GM21576 (cell line): ENCODE measurements around the gene IPO5.
"Not testable (repeated sequence)": the region's sequence is repeated elsewhere in the genome, so short reads cannot be mapped to it uniquely, and the experiment has no call there.

Experiments
- ATAC-seq: cut with Tn5 transposase; IDR thresholded peaks from one replicate; pipeline ENCODE4 v1.9.1; 2021; ENCODE audit warnings: mild to moderate bottlenecking, moderate library complexity; ENCODE audit not compliant: unreplicated experiment

IPO5 gene

DNA sequence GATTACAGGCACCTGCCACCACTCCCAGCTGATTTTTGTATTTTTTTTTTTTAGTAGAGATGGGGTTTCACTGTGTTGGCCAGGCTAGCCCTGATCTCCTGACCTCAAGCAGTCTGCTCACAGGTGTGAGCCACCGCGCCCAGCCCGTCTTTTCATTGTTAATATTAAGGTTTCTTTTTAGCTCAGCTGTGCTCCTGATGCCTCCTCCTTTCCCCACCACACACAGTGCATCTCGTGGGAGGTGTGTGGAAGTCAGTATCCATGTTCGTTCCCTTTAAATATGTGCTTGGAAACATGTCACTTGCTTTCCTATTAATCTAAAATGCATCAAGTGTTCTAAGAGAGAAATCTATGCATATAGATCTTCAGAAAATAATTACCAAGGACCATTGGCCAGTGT is 53.5 kb downstream of the IPO5 start:
- no peak for ATAC-seq

- no peak for ATAC-seq
Observed at GRCh38 chr13:98013241-98013640, 59.8 kb downstream of the IPO5 start.

DNA sequence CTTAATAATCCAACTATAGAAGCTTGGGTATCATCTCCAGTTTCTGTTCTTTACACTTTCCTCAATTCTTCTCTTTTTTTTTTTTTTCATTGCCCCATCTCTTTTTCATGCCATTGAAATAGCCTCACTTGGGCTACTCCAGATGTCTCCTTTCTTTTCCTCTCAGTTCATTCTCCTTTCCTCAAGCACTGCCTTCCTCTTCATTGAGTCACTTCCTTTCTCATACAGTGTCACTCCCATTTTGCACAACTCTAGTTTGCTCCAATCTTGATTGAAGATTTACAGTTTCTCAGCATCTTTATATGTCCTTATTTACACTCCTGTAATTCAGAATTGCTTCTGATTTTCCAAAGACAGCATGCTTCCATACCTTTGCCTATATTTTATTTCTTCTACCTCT is 61.3 kb downstream of the IPO5 start:
- ATAC-seq: no peak

GRCh38 chr13:98018293-98018692 is 64.8 kb downstream of the IPO5 start:
- ATAC-seq: no peak

DNA sequence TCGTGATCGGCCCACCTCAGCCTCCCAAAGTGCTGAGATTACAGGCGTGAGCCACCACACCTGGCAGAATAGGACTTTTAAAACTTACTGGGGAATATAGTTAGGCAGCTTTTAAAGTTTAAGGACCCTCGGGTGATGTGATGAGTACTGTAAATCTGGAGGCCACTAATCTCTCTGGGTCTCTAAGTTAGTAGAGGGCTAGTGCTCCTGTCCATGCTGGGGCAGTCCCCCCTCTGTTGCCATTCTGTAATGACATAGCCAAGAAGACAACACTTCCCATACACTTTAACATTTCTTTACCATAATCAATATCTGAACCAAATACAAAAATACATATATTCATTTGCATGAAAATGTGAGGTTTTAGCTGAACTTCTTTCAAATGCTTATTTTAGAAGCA is 65.7 kb downstream of the IPO5 start:
- ATAC-seq: no peak

DNA sequence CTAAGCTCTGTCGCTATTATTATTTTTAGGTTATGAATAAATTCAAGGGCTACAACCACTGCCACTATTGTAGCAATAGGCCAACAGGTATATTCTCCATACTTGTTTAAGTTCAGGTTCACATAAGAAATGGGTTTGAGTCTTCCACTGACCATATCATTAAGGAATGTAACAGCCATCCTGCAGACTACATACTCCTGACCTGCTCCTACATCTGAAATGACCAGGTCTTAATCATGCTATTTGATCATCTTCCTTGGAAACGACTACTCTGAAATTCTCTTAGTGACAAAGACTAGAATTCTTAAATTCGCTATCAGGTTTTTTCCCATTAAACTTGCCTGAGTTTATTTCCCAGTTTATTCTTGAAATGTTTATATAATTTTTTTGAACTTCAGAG is 66.8 kb downstream of the IPO5 start:
- no peak for ATAC-seq

DNA sequence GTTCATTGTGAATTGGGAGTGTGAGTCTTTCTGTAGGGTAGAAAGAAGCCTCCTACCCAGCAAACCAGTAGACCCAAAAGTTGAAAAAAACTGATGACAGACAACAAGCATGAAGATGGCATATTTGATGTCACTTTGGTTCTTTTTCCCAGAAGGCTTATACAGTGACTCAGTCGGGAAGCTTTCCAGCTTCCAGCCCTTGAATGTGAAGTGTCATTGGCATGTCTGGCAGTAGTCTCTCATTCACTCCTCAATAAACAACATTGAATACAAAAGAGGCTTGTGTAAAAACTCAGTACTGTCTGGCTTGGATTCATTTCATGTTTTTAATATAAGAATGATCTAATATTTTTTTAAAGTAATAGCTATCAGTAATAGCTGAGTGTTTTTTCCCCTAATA is 68.7 kb downstream of the IPO5 start:
- no peak for ATAC-seq

DNA sequence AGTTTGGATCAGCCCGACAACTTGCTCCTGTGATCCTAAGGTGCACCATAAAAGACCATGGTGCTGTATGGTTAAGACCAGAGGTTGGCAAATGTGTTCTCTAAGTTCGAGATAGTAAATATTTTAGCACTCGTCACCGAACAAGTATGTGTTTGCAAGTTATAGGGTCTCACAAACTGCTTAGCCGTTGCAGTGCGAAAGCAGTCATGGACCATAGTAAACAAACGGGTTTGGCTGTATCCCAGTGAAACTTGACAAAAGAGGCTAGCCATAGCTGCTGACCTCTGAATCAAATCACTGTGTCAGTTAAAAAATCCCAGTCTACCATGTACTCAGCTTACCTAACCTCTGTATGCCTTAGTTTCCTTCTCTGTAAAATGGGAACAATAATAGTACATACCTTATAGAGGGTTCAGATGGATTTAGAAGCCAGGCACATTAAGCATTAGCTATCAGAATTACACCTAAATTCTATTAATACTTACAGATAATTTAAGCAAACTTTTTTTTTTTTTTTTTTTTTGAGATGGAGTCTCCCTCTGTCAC is 72.1 kb downstream of the IPO5 start:
- ATAC-seq: no peak

- no peak for ATAC-seq
Observed at GRCh38 chr13:98026457-98026857, 73.0 kb downstream of the IPO5 start.

DNA sequence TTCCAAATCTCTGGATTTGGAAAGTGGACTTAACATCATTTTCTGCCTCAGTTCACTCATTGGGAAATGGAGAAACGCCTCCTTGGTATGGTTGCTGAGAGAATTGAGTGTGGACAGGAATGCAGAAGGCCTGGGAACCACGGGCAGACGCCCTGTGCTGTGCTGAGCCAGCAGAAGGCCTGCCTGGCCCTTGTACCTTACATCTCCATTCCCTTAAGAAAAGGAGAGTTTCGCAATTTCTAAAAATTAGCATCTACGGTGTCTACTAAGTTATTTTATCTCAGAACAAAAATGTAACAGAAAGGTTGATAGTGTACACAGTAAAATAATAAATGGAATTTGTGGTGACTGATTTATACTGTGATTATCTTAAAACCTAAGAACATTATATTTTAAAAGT is 78.7 kb downstream of the IPO5 start:
- no peak for ATAC-seq

DNA sequence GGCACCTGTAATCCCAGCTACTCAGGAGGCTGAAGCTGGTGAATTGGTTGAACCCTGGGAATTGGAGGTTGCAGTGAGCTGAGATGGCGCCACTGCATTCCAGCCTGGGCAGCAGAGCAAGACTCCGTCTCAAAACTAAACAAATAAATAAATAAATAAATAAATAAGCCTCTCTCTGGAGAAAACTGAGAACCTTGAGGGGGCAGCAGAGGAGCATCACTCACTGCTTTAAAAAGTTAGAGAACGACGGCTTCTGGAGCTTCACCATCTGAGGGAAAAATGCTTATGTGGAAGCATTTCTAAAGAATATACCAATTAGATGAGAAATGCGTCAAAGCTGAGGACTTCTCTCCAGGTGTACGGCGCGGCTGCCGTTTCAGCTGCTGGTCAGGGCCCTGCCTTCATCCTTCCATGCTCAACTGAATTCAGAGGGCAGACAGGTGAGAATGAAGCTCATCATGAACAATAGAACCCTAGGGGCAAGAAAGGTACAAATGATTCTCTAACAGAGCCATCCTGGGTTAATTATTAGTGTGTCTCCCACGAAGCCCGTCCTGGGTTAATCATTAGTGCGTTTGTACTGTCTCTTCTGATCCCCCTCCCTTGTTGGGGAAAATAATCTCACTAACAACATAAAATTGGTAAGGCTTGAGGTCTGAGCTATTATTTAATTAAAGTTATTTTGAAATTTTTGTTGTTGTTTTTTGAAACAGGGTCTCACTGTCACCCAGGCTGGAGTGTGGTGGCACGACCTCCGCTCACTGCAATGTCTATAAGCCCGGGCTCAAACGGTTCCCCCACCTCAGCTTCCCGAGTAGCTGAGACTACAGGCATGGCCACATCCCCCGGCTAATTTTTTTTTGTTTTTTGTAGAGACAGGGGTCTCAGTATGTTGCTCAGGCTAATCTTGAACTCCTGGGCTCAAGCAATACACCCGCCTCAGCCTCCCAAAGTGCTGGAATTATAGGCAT is 80.1 kb downstream of the IPO5 start:
- ATAC-seq: no peak

- ATAC-seq: no peak
Observed at GRCh38 chr13:98035373-98035772, 81.9 kb downstream of the IPO5 start.

- not testable (repeated sequence) for ATAC-seq
Observed at GRCh38 chr13:98036564-98037302, 83.3 kb downstream of the IPO5 start.

GRCh38 chr13:98039261-98039660 is 85.8 kb downstream of the IPO5 start:
- no peak for ATAC-seq

- ATAC-seq: no peak
Observed at GRCh38 chr13:98039964-98040363, 86.5 kb downstream of the IPO5 start.

GRCh38 chr13:98041081-98041820 is 87.8 kb downstream of the IPO5 start:
- no peak for ATAC-seq

- no peak for ATAC-seq
Observed at GRCh38 chr13:98044301-98044700, 90.8 kb downstream of the IPO5 start.

GRCh38 chr13:98047785-98048184 is 94.3 kb downstream of the IPO5 start:
- not testable (repeated sequence) for ATAC-seq

DNA sequence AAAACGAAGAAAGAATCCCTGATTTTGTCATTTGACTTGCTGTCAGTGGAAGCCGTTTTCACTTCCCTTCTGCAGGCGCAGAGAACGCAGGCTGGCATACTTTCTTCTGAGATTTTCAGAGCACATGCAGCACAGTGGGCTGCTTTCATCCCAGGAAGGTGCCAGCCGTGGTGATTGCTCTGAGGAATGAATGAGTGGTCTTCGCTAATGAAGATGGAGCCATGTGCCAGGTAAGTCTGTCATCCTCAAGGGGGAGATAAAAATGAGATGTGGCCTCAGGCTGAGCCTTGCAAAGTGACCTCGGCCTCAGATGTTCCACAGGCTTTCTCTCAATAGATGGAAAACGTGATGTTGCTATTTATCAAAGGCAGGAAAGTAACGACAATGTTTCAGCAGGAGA is 94.8 kb downstream of the IPO5 start:
- ATAC-seq: no peak

DNA sequence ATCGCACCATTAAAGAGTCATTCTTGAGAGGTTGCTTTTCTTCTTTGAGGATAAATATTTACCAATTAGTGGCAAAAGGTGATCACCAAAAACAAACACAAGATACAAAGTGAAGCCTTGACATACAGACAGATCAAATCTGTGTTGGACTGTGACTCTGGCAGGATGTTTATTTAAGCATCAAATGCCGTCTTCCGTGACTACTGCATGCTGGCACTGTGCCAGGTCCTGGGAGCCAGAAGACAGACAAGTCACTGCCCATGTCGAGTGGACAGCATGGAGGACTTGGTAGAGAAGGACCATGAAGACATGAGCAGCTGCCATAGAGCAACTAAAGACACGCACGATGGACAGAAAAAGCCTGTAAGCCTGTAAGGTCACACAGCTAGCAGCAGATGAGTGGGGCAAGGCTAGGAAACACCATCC is 96.6 kb downstream of the IPO5 start:
- no peak for ATAC-seq

GRCh38 chr13:98052412-98052811 is 98.9 kb downstream of the IPO5 start:
- ATAC-seq: no peak
